ENCODE results near the gene ABHD2. TPM values are rescaled to one million over a fixed set of nuclear protein-coding genes. Genes with fewer than 3 reads are reported as not detected.

ABHD2 gene
- total and polyA plus RNA-seq, 9 of the 15 experiments (the other 6 are each of a cell fraction or from before 2014, with no cell fraction given): 16.9 to 99.8 (median 47.5) TPM

DNA sequence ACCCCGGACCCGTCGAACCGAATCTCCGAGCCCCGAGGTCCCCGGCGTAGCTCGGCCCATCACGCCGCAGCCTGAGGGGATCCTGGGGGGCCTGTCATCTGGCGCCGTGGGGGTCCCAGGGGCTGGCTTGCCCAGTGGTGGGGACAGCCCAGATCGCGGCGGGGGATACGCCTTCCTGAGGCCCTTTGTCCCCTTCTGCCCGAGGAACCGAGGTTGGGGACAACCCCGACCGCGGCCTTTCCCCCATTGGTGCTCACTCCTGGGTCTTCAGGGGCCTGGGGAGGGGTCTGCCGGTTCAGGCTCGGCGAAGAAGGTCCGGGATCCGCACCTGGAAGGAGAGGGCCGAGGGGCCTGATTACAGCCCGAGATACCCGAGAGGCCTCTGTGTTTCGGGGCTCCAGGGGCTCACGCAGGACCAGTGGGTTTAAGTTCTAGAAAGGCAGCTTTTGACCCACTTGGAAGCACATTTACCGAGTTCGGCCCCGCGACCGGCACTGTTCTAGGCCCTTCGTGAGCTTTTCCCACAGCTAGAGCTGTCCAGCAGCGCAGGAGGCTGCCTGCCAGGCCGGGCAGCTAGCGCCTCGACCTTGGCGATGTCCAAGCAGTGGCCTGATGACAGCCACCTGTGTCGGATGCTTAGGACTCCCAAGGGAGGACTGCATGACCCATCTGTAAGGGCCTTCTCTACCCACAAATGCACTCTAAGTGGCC, 504 bp downstream of the ABHD2 start (continued):
- TF ChIP-seq, protein P1, sequence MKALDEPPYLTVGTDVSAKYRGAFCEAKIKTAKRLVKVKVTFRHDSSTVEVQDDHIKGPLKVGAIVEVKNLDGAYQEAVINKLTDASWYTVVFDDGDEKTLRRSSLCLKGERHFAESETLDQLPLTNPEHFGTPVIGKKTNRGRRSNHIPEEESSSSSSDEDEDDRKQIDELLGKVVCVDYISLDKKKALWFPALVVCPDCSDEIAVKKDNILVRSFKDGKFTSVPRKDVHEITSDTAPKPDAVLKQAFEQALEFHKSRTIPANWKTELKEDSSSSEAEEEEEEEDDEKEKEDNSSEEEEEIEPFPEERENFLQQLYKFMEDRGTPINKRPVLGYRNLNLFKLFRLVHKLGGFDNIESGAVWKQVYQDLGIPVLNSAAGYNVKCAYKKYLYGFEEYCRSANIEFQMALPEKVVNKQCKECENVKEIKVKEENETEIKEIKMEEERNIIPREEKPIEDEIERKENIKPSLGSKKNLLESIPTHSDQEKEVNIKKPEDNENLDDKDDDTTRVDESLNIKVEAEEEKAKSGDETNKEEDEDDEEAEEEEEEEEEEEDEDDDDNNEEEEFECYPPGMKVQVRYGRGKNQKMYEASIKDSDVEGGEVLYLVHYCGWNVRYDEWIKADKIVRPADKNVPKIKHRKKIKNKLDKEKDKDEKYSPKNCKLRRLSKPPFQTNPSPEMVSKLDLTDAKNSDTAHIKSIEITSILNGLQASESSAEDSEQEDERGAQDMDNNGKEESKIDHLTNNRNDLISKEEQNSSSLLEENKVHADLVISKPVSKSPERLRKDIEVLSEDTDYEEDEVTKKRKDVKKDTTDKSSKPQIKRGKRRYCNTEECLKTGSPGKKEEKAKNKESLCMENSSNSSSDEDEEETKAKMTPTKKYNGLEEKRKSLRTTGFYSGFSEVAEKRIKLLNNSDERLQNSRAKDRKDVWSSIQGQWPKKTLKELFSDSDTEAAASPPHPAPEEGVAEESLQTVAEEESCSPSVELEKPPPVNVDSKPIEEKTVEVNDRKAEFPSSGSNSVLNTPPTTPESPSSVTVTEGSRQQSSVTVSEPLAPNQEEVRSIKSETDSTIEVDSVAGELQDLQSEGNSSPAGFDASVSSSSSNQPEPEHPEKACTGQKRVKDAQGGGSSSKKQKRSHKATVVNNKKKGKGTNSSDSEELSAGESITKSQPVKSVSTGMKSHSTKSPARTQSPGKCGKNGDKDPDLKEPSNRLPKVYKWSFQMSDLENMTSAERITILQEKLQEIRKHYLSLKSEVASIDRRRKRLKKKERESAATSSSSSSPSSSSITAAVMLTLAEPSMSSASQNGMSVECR (CRISPR knock-in tag; IDR thresholded peaks at IDR 0.05): no peak
- TF ChIP-seq, protein P2, sequence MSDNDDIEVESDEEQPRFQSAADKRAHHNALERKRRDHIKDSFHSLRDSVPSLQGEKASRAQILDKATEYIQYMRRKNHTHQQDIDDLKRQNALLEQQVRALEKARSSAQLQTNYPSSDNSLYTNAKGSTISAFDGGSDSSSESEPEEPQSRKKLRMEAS (CRISPR knock-in tag; IDR thresholded peaks at IDR 0.05): peak; percentile 8; the same call in 1 of the 2 replicates
- TF ChIP-seq TRIM28 (IDR thresholded peaks at IDR 0.05) (no peak), SAP30 (IDR thresholded peaks at IDR 0.05; ENCODE audit: borderline replicate concordance, insufficient read depth, low read depth, low read length, poor library complexity, severe bottlenecking) (peak; percentile 64), IRF2 (CRISPR knock-in tag; IDR thresholded peaks at IDR 0.05) (no peak), EZH2 (IDR thresholded peaks at IDR 0.05; ENCODE audit: borderline replicate concordance, low read depth, low read length) (no peak), FOXP1 (CRISPR knock-in tag; IDR thresholded peaks at IDR 0.05) (0 out of 2 replicates have a peak, but pooled peaks have one; percentile 63), TAL1 (IDR thresholded peaks at IDR 0.05) (no peak), TEAD1 (CRISPR knock-in tag; IDR thresholded peaks at IDR 0.05) (0 out of 4 replicates have a peak, but pooled peaks of 1 of the 2 experiments have one; percentile 15), ZNF584 (CRISPR knock-in tag; IDR thresholded peaks at IDR 0.05; ENCODE audit: low read depth) (0 out of 2 replicates have a peak, but pooled peaks have one; percentile 43), SMAD2 (IDR thresholded peaks at IDR 0.05; ENCODE audit: low read depth, low read length) (no peak), MECOM (CRISPR knock-in tag; IDR thresholded peaks at IDR 0.05) (no peak), LCOR (CRISPR knock-in tag; IDR thresholded peaks at IDR 0.05) (no peak)
- TF ChIP-seq, protein P3, sequence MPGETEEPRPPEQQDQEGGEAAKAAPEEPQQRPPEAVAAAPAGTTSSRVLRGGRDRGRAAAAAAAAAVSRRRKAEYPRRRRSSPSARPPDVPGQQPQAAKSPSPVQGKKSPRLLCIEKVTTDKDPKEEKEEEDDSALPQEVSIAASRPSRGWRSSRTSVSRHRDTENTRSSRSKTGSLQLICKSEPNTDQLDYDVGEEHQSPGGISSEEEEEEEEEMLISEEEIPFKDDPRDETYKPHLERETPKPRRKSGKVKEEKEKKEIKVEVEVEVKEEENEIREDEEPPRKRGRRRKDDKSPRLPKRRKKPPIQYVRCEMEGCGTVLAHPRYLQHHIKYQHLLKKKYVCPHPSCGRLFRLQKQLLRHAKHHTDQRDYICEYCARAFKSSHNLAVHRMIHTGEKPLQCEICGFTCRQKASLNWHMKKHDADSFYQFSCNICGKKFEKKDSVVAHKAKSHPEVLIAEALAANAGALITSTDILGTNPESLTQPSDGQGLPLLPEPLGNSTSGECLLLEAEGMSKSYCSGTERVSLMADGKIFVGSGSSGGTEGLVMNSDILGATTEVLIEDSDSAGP (CRISPR knock-in tag; IDR thresholded peaks at IDR 0.05): no peak
- TF ChIP-seq, protein P4, sequence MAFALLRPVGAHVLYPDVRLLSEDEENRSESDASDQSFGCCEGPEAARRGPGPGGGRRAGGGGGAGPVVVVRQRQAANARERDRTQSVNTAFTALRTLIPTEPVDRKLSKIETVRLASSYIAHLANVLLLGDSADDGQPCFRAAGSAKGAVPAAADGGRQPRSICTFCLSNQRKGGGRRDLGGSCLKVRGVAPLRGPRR (CRISPR knock-in tag; IDR thresholded peaks at IDR 0.05): no peak
- TF ChIP-seq, protein P5, sequence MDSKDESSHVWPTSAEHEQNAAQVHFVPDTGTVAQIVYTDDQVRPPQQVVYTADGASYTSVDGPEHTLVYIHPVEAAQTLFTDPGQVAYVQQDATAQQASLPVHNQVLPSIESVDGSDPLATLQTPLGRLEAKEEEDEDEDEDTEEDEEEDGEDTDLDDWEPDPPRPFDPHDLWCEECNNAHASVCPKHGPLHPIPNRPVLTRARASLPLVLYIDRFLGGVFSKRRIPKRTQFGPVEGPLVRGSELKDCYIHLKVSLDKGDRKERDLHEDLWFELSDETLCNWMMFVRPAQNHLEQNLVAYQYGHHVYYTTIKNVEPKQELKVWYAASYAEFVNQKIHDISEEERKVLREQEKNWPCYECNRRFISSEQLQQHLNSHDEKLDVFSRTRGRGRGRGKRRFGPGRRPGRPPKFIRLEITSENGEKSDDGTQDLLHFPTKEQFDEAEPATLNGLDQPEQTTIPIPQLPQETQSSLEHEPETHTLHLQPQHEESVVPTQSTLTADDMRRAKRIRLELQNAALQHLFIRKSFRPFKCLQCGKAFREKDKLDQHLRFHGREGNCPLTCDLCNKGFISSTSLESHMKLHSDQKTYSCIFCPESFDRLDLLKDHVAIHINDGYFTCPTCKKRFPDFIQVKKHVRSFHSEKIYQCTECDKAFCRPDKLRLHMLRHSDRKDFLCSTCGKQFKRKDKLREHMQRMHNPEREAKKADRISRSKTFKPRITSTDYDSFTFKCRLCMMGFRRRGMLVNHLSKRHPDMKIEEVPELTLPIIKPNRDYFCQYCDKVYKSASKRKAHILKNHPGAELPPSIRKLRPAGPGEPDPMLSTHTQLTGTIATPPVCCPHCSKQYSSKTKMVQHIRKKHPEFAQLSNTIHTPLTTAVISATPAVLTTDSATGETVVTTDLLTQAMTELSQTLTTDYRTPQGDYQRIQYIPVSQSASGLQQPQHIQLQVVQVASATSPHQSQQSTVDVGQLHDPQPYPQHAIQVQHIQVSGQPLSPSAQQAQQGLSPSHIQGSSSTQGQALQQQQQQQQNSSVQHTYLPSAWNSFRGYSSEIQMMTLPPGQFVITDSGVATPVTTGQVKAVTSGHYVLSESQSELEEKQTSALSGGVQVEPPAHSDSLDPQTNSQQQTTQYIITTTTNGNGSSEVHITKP (IDR thresholded peaks at IDR 0.05; ENCODE audit: partially characterized antibody): peak; percentile 37
